MV-4-11 (cell line): ENCODE measurements around the gene AGR2.
"Not testable (repeated sequence)": the region's sequence is repeated elsewhere in the genome, so short reads cannot be mapped to it uniquely, and the experiment has no call there.

Experiments
- DNase-seq: peaks from one replicate; lab custom pipeline; 2025; lab: John Stamatoyannopoulos, UW

AGR2 gene

GRCh38 chr7:16804674-16805439 lies at the start of gene AGR2:
AGR2 (minus strand) TSS chr7:16804999; CDS start chr7:16801796, 3,203 bp downstream.
- no peak for DNase-seq

DNA sequence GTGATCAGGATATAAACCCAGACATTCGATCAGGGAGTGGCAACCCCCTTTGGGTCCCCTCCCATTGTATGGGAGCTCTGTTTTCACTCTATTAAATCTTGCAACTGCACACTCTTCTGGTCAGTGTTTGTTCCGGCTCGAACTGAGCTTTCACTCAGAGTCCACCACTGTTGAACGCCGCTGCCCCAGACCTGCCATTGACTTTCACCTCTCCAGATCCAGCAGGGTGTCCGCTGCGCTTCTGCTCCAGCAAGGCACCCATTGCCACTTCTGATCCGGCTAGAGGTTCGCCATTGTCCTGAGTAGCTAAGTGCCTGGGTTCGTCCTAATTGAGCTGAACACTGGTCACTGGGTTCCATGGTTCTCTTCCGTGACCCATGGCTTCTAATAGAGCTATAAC lies 48.4 kb upstream of the AGR2 start:
- not testable (repeated sequence) for DNase-seq

GRCh38 chr7:16851829-16852228 lies 47.0 kb upstream of the AGR2 start:
- DNase-seq = peak; percentile 90

DNA sequence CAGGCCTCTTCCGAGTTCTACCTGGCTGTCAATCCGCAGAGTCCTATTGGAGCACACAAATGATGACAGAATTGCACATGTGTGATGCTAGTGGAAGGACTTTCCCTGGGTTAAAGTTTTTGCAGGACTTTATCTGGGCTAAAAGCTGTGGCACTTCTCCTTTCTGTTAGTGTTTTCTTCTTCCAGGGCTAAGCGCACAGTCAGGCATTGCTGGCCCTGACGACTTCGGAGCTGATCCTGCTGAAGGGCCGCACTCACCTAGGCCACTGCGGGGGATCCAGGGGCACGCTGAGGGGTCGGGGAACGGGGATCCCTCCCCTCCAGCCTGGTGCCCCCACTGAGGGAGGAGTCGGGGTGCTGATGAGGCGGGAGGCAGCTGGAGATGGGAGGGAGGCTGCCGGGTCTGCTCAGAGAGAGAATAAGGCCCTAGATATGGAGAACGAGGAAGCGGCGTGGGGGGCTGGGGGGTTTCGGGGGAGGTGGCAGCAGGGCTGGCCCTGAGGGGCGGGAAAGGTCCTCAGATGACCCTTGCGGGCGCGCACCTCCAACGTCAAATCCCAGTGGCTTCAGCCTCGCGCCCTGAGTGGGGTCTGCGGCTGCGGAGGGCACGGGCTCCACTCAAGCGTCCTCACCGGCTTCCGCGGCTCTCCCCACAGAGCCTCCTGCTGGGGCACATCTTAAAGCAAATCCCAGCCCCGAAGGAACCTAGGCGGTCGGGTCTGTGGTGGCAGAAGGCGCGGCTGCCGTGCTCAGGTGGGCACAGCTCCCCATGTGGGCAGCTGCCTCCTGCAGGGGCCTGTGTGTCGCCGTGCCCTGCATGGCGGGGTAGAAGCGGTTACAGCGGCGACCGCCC lies 46.0 kb upstream of the AGR2 start:
- peak; percentile 25 for DNase-seq

DNA sequence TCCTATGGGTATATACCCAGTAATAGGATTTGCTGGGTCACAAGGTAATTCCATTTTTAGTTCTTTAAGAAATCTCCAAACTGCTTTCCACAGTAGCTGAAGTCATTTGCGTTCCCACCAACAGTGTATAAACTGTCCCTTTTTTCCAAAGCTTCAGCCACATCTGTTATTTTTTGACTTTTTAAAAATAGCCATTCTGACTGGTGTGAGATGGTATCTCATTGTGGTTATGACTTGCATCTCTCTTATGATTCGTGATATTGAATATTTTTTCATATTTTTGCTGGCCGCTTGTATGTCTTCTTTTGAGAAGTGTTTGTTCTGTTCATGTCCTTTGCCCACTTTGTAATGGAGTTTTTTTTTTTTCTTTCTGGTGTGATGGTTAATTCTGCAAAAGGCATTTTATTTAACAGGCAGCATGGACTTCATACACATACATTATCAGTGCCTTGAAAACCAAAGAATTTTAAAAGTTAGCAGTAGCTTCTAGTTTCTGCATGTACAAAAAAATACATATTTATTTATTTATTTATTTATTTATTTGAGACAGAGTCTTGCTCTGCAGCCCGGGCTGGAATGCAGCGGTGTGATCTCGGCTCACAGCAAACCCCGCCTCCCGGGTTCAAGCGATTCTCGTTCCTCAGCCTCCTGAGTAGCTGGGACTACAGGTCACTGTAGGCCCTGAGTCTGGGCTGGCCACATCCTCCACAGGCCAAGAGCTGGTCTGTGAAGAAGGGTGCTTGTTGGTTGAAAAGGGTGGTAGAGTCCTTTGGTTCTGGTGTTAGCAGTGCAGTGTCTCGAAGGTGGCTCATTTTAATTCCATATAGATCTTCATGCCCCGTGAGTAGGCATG lies 44.7 kb upstream of the AGR2 start:
- DNase-seq = no peak

- no peak for DNase-seq
These were observed 42.6 kb upstream of the AGR2 start for GRCh38 chr7:16847381-16847860.

DNA sequence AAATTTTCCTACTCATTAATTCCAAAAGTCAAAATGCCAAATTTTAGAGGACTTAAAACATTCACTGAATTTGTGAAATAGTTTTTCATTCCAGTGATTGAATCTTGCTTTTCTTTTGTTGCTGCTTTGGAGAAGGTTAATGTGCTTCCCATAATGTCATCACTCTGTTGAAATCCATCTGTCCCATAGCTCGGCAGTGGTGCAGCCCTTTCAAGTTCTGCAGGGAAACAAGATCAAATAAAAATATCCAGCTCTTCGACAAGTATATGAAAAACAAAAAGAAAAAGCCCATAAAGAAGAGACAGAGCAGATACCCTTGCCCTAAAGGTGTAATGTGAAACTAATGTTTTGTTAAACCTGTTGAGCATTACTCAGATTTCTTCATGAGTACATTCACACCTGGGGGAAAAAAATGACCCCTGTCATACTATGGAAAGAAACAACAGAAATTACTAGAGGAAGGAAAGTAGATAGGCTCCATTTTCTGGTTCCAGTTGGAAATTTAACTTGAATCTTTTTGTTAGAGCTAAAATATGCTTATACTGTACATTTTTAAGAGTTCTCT lies 41.9 kb upstream of the AGR2 start:
- no peak for DNase-seq

DNA sequence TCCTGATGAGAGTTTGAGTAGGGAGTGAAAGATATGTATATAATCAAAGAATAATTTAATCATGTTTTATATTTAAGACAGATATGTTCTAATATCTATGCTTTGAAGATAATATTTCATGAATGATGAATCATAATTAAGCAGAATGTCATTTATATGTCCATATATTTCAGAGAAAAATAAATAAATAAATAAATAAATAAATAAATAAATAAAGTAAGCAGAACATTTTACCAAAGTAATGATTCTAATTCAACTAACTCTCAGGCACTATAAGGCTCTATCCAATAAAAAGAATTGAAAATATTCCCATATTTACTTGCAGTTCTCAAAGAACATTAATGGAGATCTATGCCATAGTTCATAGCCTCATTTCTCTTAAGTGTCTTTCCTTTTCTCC lies 40.9 kb upstream of the AGR2 start:
- DNase-seq = no peak

GRCh38 chr7:16841681-16842080 lies 36.9 kb upstream of the AGR2 start:
- DNase-seq = no peak

- DNase-seq = no peak
These were observed 35.3 kb upstream of the AGR2 start for GRCh38 chr7:16840094-16840493.

DNA sequence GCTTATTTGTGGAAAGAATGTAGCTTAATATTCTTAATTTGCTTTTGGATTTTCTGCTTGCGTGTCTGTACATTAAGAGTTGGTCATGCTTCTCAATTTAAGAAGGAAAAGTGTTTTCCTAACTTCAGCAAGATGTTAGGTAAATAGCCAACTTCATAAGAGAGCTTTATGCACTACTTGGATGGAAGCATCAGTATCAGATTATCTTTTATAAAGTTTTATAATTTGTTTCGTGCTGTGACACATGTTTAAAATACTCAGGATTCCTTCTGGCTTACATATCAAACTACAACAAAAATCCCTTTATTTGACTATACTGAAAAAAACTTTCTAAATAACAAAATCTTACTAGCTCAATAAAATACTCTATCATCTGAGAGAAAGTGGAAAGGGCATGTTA lies 34.8 kb upstream of the AGR2 start:
- DNase-seq = no peak

GRCh38 chr7:16838891-16839290 lies 34.1 kb upstream of the AGR2 start:
- no peak for DNase-seq

DNA sequence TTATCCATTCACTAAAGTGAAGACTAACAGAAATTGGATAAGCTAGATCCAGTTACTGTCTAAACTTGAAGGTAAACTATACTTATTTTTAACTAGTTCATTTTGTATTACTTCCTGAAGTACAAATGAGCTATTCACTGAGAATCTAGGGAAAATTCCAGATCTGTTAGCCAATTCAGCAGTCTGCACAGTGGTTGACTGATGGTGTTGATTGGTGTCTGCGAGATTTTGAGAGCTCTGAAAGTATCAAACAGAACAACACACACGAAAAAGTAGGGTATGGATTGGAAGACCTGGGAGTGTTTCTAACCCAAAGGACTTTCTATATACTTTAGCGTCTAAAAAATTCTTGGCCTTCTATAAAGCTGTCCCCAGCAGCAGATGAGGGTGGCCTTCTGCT lies 33.6 kb upstream of the AGR2 start:
- DNase-seq = no peak

DNA sequence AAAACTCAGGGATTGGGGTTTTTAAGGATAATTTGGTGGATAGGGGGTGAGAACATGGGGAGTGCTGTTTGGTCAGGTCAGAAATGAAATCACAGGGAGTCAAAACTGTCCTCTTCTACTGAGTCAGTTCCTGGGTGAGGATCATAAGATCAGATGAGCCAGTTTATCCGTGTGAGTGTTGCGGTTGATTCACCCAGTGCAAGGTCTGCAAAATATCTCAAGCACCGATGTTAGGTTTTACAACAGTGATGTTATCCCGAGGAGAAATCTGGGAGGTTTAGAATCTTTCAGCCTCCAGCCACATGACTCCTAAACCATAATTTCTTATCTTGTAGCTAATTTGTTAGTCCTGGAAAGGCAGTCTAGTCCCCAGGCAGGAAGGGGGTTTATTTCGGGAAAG lies 31.7 kb upstream of the AGR2 start:
- DNase-seq = no peak

GRCh38 chr7:16833373-16833772 lies 28.6 kb upstream of the AGR2 start:
- DNase-seq = no peak

- no peak for DNase-seq
These were observed 21.3 kb upstream of the AGR2 start for GRCh38 chr7:16826060-16826459.

DNA sequence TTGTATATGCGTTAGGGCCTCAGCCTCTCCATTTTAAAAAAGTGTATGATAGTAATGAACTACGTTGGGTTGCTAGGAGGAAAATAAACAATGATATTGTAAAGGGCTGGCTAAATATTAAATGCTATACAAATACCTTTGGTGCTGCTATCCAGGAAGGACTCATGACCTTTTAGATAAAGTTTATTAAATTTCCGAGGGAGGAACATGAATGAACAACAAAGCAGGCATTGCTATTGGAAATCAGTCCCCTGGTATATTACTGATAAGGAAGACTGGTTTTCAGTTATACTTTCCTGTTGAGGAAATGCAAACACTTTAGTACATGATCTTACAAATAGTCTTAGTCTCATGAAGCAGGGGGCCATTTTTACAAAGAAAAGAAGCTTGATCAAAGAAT lies 17.2 kb upstream of the AGR2 start:
- no peak for DNase-seq

- DNase-seq = no peak
These were observed 13.9 kb upstream of the AGR2 start for GRCh38 chr7:16818732-16819131.

- DNase-seq = peak; percentile 12
These were observed 12.7 kb upstream of the AGR2 start for GRCh38 chr7:16817536-16817935.

DNA sequence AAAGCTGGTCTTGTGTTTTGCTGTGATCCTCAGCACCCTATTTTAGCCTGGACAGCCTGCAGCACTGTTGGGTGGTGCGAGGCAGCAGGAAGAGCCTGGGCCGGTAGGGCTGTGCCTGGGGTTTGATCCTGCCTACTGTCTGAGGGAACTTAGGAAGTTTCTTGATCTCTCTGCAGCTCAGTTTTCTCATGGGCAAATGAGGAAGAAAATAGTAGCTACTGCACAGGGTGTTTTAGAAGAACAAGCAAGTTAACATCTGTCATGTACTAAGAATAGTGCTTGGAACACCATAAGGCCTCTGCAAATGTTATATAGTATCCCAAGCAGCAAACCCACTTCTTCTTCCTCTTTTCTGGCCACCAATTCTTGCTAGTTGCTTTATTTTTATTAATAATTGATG lies 12.0 kb upstream of the AGR2 start:
- peak; percentile 93 for DNase-seq

GRCh38 chr7:16815001-16815400 lies 10.2 kb upstream of the AGR2 start:
- no peak for DNase-seq

DNA sequence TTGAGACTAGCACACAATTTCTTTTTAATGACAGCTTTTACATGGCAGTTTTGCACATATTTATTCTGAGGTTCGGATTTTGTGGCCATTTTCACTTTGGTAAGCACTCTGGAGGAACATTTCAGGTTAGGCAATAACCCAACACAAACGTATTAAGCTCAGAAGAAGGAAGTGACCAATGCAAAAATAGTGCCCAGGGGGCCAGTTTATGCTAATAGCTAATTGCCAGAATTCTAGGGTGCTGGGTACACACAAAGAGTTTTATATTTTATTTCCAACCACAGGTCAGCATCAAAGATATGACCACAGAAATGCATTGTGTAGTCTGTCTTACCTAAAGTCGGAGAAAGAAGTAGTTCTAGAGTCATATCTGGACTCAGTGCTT lies 8.4 kb upstream of the AGR2 start:
- DNase-seq = peak; percentile 57
